SHP77 (cell line): ENCODE data around the gene SLC51B.
"Not testable (repeated sequence)": the region's sequence is repeated elsewhere in the genome, so short reads cannot be mapped to it uniquely, and the experiment has no call there.

Experiments
- DNase-seq, 2 experiments: peaks; one replicate each; lab custom pipeline; 2025; lab: John Stamatoyannopoulos, UW

The SLC51B gene

GRCh38 chr15:65041787-65042186, 3.4 kb upstream of the SLC51B start:
- DNase-seq, result no peak

- no peak for DNase-seq
Observed at GRCh38 chr15:65042776-65043327, 2.3 kb upstream of the SLC51B start.

GRCh38 chr15:65044218-65044617, 969 bp upstream of the SLC51B start:
- DNase-seq, result not testable (repeated sequence)

GRCh38 chr15:65048241-65048640, 3.1 kb downstream of the SLC51B start:
- no peak for DNase-seq

- DNase-seq, result peak; percentile 100
Observed at GRCh38 chr15:65049418-65049840, 4.2 kb downstream of the SLC51B start.

- DNase-seq, result no peak
Observed at GRCh38 chr15:65050270-65050669, 5.1 kb downstream of the SLC51B start.

GRCh38 chr15:65051266-65051665, 6.1 kb downstream of the SLC51B start:
- no peak for DNase-seq

- DNase-seq, result no peak
Observed at GRCh38 chr15:65052956-65053355, 7.8 kb downstream of the SLC51B start.

- peak; percentile 66 to 67 for DNase-seq
Observed at GRCh38 chr15:65054333-65055200, 9.4 kb downstream of the SLC51B start.

GRCh38 chr15:65055201-65055870, 10.1 kb downstream of the SLC51B start:
- DNase-seq, result no peak

GRCh38 chr15:65056106-65056505, 10.9 kb downstream of the SLC51B start:
- DNase-seq, result no peak

GRCh38 chr15:65056868-65057548, 11.8 kb downstream of the SLC51B start:
- DNase-seq, result no peak

GRCh38 chr15:65057549-65057940, 12.4 kb downstream of the SLC51B start:
- DNase-seq, result no peak

- no peak for DNase-seq
Observed at GRCh38 chr15:65058394-65059368, 13.5 kb downstream of the SLC51B start.

GRCh38 chr15:65059369-65059750, 14.2 kb downstream of the SLC51B start:
- no peak for DNase-seq

- no peak for DNase-seq
Observed at GRCh38 chr15:65059931-65060596, 14.9 kb downstream of the SLC51B start.

GRCh38 chr15:65060641-65061397, 15.6 kb downstream of the SLC51B start:
- DNase-seq, result no peak

GRCh38 chr15:65062061-65062460, 16.9 kb downstream of the SLC51B start:
- no peak for DNase-seq

GRCh38 chr15:65062726-65063125, 17.5 kb downstream of the SLC51B start:
- DNase-seq, result no peak
